HUDEP-2 (cell line): ENCODE results near the gene MPHOSPH9.
A peak's percentile ranks its signal among the peaks of the same experiment; 100 is the strongest.

Source experiments
- DNase-seq, 76 experiments: peaks; one replicate each; lab custom pipeline; 2025; ENCODE audit not compliant: unreplicated experiment in 76 of 76; lab: John Stamatoyannopoulos, UW

Gene MPHOSPH9

DNA sequence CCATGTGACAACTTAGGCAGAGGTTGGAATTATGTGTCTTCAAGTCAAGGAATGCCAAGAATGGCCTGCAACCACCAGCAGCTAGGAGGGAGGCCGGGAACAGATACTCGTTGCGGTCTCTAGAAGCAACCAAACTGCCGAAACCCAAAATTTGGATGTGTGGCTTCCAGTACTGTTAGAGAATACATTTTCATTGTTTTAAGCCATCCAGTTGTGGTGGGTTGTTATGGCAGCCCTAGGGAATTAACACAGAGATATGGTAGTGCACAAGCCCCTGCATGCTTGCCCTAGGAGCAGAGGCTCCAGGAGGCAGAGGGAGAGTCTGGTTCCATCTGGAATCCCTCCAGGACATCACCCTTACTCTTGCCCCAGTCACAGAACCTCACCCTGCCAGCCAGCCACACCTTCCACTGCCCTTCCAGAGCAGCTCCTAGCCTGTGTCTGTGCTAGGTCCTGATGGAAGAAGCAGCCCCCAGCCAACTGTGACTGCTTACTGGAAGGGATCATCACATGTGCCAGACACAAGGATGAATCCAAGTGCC, 101.6 kb downstream of the MPHOSPH9 start:
- no peak for DNase-seq

GRCh38 chr12:123129621-123130020, 103.3 kb downstream of the MPHOSPH9 start:
- no peak for DNase-seq

DNA sequence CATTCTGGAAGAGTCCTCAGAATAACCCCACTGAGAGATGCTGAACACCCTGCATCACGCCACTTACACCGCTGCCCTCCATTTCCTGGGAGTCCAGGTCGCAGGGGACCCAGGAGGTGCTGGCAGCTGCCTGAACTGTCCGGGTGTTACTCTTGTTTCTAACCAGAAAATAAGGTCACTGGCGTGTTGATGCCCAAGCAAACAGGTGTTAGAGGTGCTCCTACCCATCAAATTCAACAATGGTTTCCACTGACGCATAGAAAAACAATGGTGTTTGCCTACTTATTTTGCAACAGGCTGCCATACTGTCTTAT, 105.8 kb downstream of the MPHOSPH9 start:
- DNase-seq = no peak

DNA sequence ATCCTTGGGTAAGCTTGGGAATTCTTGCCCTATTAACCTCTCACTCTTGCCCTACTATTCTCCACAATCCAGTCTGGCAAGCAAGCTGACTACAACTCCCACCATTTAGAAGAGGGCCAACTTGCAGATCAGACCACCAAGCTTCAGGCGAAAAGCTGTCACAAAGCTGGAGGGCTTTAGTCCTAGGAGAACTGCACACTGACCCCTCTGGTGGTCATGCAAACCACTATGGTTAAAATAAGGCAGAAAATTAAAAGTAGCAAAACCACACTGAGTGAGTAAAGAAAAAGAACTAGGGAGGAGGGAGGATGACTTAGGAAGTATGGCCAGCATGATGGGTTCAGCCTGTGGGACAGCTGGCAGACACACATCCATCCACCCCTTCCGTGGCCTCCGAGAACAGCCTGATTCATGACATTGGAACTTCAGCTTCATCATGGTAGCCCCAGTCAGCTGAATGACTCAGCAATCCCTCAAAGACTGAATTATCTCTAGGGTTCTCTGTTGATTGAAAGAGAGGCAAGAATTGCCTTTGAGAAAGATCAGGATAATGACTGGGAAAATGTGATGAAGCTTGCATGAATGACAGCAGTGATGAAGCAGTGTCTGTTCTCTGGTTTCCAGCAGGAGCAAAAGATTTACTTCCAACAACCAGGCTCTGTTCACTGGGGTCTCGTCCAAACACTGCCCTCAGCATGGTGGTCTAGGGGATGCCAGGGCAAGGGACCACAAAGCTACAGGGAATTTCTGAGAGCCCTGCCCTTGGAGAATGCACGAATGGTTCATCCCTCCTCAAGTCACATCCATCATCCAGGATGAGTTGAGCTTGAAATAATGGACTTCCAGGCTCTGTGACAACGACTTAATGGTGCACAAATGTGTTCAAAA, 106.4 kb downstream of the MPHOSPH9 start:
- DNase-seq = peak in 20 of 76 experiments; percentile 5 to 70 (median 30)

GRCh38 chr12:123122626-123123025, 110.3 kb downstream of the MPHOSPH9 start:
- no peak for DNase-seq

- no peak for DNase-seq
These were observed 111.3 kb downstream of the MPHOSPH9 start for GRCh38 chr12:123121670-123122069.

DNA sequence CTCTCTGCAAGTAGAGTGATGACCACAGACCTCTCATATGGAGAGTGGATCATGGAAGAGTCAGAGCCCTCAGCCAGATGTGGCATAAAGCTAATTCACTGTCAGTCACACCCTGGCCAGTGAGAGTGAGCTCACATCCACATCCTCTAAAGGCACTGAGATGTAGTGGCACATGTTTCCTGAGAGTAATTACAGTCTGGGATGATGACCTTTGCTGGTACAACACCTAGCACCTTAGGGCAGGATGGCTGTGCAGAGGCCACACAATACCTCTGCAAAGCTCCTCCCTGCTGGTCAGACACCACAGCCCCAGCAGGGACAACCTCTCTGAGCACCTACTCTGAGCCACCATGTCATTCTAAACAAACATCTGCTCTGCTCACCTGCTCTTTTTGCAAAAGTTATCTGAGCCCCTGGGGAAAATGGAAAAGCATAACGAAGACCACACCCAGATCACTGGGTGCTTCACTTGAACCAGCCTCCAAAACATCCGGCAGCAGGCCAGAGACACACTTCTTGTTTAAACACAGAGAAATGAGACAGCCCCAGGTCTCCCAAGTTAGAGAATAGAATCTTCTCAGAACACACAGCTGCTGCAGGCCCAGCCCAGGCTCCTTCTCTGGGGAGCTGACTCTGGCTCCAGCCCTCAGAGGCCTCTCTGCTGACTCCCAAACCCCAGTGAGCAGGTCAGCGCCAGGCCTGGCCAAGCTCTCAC, 112.3 kb downstream of the MPHOSPH9 start:
- peak in 1 of 76 experiments; percentile 17 for DNase-seq

DNA sequence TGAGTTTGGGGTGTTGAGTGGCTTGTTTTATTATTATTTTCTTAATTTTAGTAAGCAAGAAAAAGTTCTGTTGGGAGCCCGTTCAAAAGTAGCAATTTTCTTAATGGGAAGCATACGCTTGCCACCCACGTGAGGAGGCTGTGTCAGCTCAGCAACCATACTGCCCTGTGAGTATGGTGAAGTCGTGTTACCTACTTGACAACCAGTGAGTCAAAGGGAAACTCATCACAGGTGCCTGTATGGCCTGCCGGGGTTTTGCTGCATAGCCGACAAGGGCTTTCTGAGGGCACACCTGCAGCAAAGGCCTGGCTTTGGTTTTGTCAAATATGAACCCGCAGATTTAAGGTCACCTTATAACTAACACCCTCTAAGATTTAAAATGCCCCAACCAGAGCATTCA, 113.1 kb downstream of the MPHOSPH9 start:
- no peak for DNase-seq

DNA sequence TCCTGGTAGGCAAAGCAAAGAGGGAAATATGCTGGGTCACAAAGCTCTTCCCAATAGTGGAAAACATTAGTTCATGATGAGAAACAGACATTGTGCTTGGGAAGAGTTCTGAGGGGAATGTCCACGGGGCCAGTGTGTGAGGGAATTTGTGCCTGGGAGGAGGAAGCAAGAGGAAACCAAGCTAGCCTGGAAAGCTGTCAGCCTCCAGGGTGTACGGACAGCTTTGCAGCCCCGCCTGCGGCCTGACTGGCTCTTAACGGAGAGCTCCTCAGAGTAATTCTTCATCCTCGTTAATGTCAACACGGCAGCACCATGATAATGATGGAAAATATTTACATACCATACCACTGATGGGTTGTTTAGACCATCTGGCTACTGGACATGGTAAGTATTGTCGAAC, 114.4 kb downstream of the MPHOSPH9 start:
- no peak for DNase-seq

DNA sequence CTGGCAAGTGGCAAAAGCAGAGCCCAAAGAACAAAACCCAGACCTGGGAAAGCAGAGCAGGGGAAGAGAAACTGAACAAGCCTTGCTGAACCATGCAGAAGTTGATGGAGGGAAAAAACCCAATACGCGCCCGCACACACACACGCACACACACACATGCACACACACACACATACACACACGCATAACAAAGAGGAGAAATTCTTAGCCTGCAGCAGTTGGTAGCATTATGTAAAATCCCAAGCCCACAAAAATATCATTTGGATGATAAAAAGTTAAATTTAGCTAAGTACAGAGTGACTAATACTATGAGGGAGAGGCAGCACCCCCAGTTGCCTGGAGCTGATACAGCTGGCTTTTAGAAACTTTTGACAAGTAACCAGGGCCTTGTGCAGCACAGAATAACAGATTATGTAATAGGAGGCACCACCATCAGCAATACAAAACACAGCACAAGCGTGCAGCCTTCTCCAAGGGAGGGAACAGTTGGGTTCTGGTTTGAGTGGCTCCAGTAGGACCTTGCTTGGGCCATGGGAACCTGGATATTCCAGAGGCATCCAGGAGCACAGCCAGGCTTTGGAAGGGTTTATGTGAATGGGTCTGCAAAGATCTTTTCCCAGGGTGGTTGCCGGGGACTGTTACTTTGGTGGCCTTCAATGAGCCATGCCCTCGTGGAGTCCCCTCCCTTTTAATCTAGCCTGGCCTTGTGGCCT, 117.4 kb downstream of the MPHOSPH9 start:
- no peak for DNase-seq

DNA sequence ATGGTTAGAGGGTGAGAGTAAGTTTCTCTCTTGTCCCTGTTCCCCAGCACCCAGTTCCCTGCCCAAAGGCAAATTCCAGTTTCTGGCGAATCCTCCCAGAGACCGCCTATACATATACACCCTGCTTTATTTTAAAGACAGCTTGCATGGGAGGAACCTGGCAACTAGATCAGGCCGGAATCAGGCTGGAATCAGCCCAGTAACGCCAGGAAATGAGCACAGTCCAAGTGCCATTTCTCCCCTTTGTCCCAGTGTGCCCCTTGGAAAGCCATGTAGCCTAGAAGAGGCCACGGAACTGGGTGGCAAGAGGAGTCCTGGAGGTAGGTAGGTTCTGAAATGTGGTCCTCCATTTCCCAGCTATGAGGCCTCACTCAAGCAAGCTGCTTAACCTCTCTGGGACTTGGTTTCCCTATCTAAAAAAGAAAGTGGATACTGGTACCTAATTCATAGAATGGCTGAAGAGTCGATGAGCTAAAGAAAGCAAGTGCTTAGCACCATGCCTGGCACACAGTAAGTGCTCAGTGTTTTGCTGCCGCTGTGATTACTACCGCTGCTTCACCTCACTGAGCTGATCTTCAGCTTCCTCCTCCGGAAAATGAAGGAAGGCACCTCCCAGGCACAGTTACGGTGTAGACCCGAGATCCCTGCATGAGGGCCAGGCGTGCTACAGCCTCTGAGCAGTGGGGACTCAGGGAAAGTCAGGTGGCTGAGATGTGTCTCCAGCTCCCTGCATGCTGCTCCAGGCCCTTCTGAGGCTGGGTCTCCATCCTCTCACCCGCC, 118.4 kb downstream of the MPHOSPH9 start:
- DNase-seq = no peak

DNA sequence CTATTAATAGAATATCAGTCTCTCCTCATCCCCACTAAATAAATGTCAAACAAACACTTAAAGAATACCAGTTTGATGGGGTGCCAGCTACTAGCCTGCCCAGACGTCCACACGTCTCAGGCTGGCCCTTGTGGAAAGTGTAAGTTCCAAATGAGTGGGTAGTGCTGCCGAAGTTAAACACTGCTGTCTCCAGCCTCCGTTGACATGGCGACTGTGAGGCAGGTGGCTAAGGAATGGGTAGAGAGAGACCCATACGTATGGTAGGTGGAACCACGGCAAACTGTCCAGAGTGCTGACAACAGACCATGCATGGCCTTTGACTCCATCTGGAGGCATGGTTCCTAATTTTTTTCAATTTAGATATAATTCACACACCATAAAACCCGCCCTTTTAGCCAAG, 119.9 kb downstream of the MPHOSPH9 start:
- no peak for DNase-seq

DNA sequence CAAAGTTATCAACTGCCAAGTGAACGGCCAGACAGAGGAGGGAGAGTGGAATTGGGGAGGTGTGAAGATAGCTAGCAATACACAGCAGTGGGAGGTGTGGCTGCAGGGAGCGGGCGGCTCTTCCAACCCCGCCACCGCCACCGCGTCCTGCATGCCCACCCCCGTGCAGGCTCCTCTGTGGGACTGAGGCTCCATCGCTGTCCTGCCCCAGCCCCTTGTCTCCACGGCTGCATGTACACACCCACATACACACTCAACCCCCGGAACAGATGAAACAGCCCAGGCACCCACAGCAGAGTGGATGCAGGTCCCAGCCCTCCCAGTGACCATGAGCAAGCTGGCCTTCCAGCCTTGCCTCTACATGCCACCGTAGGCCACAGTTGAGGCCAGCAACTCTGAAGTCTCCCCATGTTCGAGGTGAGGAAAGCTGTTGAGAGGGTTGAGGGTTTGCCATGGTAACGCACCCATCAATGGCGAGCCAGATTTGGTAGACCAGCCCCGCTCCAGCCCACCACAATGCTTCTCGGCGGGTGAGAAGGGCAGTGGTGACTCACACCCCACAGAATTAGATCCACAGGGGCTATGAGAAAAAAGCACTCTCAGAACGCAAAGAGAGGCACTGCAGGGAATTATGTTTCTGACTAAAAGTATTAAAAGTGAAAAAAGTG, 121.3 kb downstream of the MPHOSPH9 start:
- no peak for DNase-seq

DNA sequence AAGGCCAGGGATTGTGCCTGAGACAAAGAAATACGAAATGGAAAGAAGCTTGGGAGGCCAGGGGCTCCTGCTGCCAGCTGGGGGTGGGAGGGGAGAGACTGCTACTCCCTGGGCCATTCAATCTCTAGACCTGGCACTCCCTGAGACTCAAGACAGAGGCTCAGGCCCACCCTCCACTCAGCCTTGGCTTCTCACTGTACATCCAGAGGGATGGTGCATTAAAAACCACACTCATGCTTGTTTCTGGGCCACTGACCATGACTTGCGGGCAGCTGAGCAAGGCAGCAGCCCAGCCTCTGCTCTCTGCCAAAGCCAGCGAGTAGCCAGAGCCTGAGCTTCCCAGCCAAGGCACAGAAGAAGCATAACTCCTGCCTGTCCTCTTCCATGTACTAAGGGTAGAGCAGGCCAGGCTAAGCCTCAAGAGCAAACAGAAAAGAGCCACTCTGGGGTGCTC, 123.6 kb downstream of the MPHOSPH9 start:
- DNase-seq = no peak

GRCh38 chr12:123108682-123109066, 124.3 kb downstream of the MPHOSPH9 start:
- no peak for DNase-seq

GRCh38 chr12:123107926-123108681, 124.8 kb downstream of the MPHOSPH9 start:
- DNase-seq = no peak

- DNase-seq = peak in 18 of 76 experiments; percentile 8 to 59 (median 23)
These were observed 126.1 kb downstream of the MPHOSPH9 start for GRCh38 chr12:123106640-123107359.

DNA sequence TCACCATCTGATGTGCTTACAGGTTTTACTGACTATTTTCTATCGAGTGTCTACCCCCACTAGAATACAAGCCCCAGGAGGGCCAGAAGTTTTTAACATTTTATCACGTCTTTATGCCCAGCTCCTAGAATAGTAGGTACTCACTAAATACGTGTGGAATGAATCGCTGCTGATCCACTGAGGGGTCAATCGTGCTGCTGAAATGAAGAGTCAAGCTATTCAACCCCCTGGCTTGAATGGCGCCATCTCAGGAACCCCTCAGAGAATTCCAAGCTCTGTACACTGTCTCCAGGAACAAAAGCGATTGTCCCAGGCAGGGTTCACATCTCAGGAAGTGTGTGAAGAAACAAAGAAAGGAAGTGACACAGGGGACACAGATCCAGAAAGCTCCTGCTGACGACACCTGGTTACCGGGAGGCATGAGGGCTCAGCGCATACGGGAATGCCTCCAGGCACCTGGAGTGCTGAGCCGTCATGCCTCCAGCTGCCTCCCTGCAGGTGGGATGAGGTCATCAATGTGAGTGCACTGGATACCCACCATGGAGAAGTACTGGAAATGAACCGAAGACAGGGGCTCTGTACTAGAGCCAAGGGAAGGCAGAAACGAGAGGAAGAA, 127.6 kb downstream of the MPHOSPH9 start:
- no peak for DNase-seq
